GM12873 (cell line): ENCODE data around the gene PSD.

ENCODE experiments used
- CTCF ChIP-seq: IDR thresholded peaks from 2 replicates; pipeline ENCODE4 v1.5.1; 2012; ENCODE audit warnings: low read depth, mild to moderate bottlenecking, moderate library complexity, low read length, control low read depth; ENCODE audit not compliant: insufficient read depth; ENCODE audit errors: missing control alignments

PSD gene

GRCh38 chr10:102400598-102401341 lies 17.8 kb downstream of the PSD start:
- no peak for TF ChIP-seq CTCF

GRCh38 chr10:102400076-102400475 lies 18.5 kb downstream of the PSD start:
- TF ChIP-seq CTCF = no peak

GRCh38 chr10:102399217-102400021 lies 19.2 kb downstream of the PSD start:
- TF ChIP-seq CTCF = peak; percentile 92

- TF ChIP-seq CTCF = no peak
Observed at GRCh38 chr10:102398172-102399020, 20.2 kb downstream of the PSD start.

- no peak for TF ChIP-seq CTCF
Observed at GRCh38 chr10:102397222-102398171, 21.1 kb downstream of the PSD start.

GRCh38 chr10:102396730-102397151 lies 21.8 kb downstream of the PSD start:
- TF ChIP-seq CTCF = no peak
